H1 (cell line): ENCODE measurements around the gene RAB8B.

Experiments
- TAF1 ChIP-seq: IDR thresholded peaks from 2 replicates; pipeline ENCODE4 v1.6.1; 2011; ENCODE audit warnings: mild to moderate bottlenecking, low read depth, low read length
- TF ChIP-seq, protein P1 (sequence below), 3 experiments: IDR thresholded peaks; 1 replicate in 2 of 3; 2 replicates in 1 of 3; pipeline versions ENCODE4 v1.5.1 to v1.6.1; 2011; ENCODE audit warnings: low read length in 3 of 3, mild to moderate bottlenecking in 3 of 3, inconsistent platforms in 2 of 3, low read depth in 1 of 3, moderate library complexity in 1 of 3; ENCODE audit not compliant: insufficient read depth in 1 of 3; ENCODE audit errors: control extremely low read depth in 1 of 3

DNA sequence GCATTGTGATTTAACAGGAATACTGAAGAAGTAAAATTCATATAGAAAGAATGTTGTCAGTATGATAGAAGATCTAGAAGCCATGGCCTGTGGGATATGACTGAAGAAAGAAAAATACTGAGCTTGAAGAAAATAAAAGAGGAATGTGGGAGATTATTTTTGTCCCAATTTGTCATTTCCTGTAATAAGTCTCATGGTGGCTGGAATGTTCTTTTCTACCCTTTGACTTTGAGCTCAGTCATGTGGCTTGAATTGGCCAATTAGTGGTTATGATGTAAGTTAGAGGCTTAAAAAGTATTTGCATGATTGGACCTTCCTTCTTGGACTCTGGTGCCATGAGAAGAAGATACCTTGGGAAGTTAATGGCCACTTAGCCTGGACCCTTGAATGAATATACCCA is 102.1 kb downstream of the RAB8B start:
- TF ChIP-seq, protein P1, sequence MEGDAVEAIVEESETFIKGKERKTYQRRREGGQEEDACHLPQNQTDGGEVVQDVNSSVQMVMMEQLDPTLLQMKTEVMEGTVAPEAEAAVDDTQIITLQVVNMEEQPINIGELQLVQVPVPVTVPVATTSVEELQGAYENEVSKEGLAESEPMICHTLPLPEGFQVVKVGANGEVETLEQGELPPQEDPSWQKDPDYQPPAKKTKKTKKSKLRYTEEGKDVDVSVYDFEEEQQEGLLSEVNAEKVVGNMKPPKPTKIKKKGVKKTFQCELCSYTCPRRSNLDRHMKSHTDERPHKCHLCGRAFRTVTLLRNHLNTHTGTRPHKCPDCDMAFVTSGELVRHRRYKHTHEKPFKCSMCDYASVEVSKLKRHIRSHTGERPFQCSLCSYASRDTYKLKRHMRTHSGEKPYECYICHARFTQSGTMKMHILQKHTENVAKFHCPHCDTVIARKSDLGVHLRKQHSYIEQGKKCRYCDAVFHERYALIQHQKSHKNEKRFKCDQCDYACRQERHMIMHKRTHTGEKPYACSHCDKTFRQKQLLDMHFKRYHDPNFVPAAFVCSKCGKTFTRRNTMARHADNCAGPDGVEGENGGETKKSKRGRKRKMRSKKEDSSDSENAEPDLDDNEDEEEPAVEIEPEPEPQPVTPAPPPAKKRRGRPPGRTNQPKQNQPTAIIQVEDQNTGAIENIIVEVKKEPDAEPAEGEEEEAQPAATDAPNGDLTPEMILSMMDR (IDR thresholded peaks at IDR 0.05; ENCODE audit: control extremely low read depth in 1 of 3, insufficient read depth in 1 of 3, low read depth in 1 of 3, low read length in 3 of 3), result no peak
- no peak for TF ChIP-seq TAF1
